CD4-positive, alpha-beta T cell treated with Interleukin-6 at 100 ng/mL for 8 hours (primary cell): ENCODE results near the gene USP43.
A peak's percentile ranks its signal among the peaks of the same experiment; 100 is the strongest.

Experiments
- DNase-seq: peaks from one replicate; pipeline ENCODE4 v3.0.0-alpha.2; 2020; ENCODE audit warnings: mixed read lengths, low spot score

USP43 gene

GRCh38 chr17:9715503-9716016 lies 70.2 kb downstream of the USP43 start:
- DNase-seq, result no peak

GRCh38 chr17:9725575-9725974 lies 80.3 kb downstream of the USP43 start:
- no peak for DNase-seq

- DNase-seq, result no peak
These were observed 81.0 kb downstream of the USP43 start for GRCh38 chr17:9726291-9726690.

GRCh38 chr17:9728005-9728404 lies 82.7 kb downstream of the USP43 start:
- no peak for DNase-seq

GRCh38 chr17:9728564-9728963 lies 83.2 kb downstream of the USP43 start:
- no peak for DNase-seq

GRCh38 chr17:9729034-9729650 lies 83.8 kb downstream of the USP43 start:
- peak; percentile 8 for DNase-seq

GRCh38 chr17:9729735-9730420 lies 84.6 kb downstream of the USP43 start:
- no peak for DNase-seq

- DNase-seq, result no peak
These were observed 105.2 kb downstream of the USP43 start for GRCh38 chr17:9750524-9750923.

GRCh38 chr17:9755083-9755482 lies 109.8 kb downstream of the USP43 start:
- no peak for DNase-seq

- no peak for DNase-seq
These were observed 114.9 kb downstream of the USP43 start for GRCh38 chr17:9760266-9760665.

GRCh38 chr17:9763643-9764042 lies 118.3 kb downstream of the USP43 start:
- DNase-seq, result no peak

GRCh38 chr17:9765322-9765721 lies 120.0 kb downstream of the USP43 start:
- no peak for DNase-seq

GRCh38 chr17:9766970-9767369 lies 121.7 kb downstream of the USP43 start:
- no peak for DNase-seq

- DNase-seq, result no peak
These were observed 122.2 kb downstream of the USP43 start for GRCh38 chr17:9767432-9767991.

GRCh38 chr17:9768381-9768934 lies 123.1 kb downstream of the USP43 start:
- DNase-seq, result no peak

- no peak for DNase-seq
These were observed 123.8 kb downstream of the USP43 start for GRCh38 chr17:9769036-9769695.

- no peak for DNase-seq
These were observed 126.1 kb downstream of the USP43 start for GRCh38 chr17:9771465-9771864.

- DNase-seq, result no peak
These were observed 127.3 kb downstream of the USP43 start for GRCh38 chr17:9772658-9773057.

GRCh38 chr17:9776911-9777310 lies 131.6 kb downstream of the USP43 start:
- no peak for DNase-seq
